CD14-positive monocyte (primary cell): Measurements from ENCODE around the gene PCDHB2. TPM values are rescaled to one million over a fixed set of nuclear protein-coding genes. Genes with fewer than 3 reads are reported as not detected.

Experiments
- DNase-seq, 3 donors: peaks; one replicate each; pipeline ENCODE4 v3.0.0-alpha.2; 2011 to 2022
- H2AFZ ChIP-seq: 2 replicates; pipeline ENCODE4 v1.6.0; 2012; ENCODE audit warnings: mild to moderate bottlenecking, low read depth, low read length, inconsistent platforms; ENCODE audit not compliant: insufficient read depth, poor library complexity, severe bottlenecking
- H3K27ac ChIP-seq, 2 donors: 1 replicate in 1 of 2; 2 replicates in 1 of 2; pipeline ENCODE4 v1.5.1; 2012 to 2013; ENCODE audit warnings: low read length in 2 of 2, control low read depth in 1 of 2, inconsistent platforms in 1 of 2, low read depth in 1 of 2, mild to moderate bottlenecking in 1 of 2
- H3K27me3 ChIP-seq, 2 donors: one replicate each; pipeline versions ENCODE4 v1.6.0 to v1.6.1; 2011 to 2013; ENCODE audit warnings: low read length in 2 of 2; ENCODE audit not compliant: control insufficient read depth in 2 of 2, insufficient read depth in 2 of 2
- H3K36me3 ChIP-seq, 2 donors: replicated peaks in 1 of 2; 1 replicate in 1 of 2; 2 replicates in 1 of 2; pipeline versions ENCODE4 v1.5.1 to v1.6.1; 2012 to 2013; ENCODE audit warnings: low read length in 2 of 2, control low read depth in 1 of 2, inconsistent platforms in 1 of 2, mild to moderate bottlenecking in 1 of 2; ENCODE audit not compliant: insufficient read depth in 2 of 2, control insufficient read depth in 1 of 2
- H3K4me1 ChIP-seq, 2 donors: 1 replicate in 1 of 2; 2 replicates in 1 of 2; pipeline versions ENCODE4 v1.5.1 to v1.6.1; 2012 to 2013; ENCODE audit warnings: low read length in 2 of 2, control low read depth in 1 of 2, inconsistent platforms in 1 of 2, mild to moderate bottlenecking in 1 of 2, moderate library complexity in 1 of 2; ENCODE audit not compliant: insufficient read depth in 2 of 2, control insufficient read depth in 1 of 2
- H3K4me2 ChIP-seq: replicated peaks from 2 replicates; pipeline ENCODE3; 2012; ENCODE audit warnings: low read length, moderate library complexity, mild to moderate bottlenecking; ENCODE audit not compliant: poor library complexity, severe bottlenecking; ENCODE audit errors: extremely low read depth
- H3K4me3 ChIP-seq, 3 experiments: fragments of 200-600 bp in 1 of 3; sonication (generic) in 1 of 3; replicated peaks in 1 of 3; 1 replicate in 2 of 3; 2 replicates in 1 of 3; pipeline ENCODE4 v1.5.1; 2011 to 2013; ENCODE audit warnings: low read length in 3 of 3, mild to moderate bottlenecking in 3 of 3, control low read depth in 2 of 3, low read depth in 2 of 3, inconsistent platforms in 1 of 3, moderate library complexity in 1 of 3
- H3K79me2 ChIP-seq: 2 replicates; pipeline ENCODE4 v1.6.0; 2012; ENCODE audit warnings: mild to moderate bottlenecking, control low read depth, inconsistent platforms, low read length, moderate library complexity; ENCODE audit not compliant: insufficient read depth
- H3K9ac ChIP-seq: 2 replicates; pipeline ENCODE4 v1.6.0; 2017; ENCODE audit warnings: low read length, mild to moderate bottlenecking; ENCODE audit not compliant: insufficient read depth, poor library complexity, severe bottlenecking
- H3K9me3 ChIP-seq, 2 donors: replicated peaks in 1 of 2; 1 replicate in 1 of 2; 2 replicates in 1 of 2; pipeline versions ENCODE4 v1.5.1 to v1.6.1; 2012 to 2013; ENCODE audit warnings: low read length in 2 of 2, control low read depth in 1 of 2; ENCODE audit not compliant: control insufficient read depth in 1 of 2, insufficient read depth in 1 of 2
- H4K20me1 ChIP-seq: 2 replicates; pipeline ENCODE4 v1.6.0; 2012; ENCODE audit warnings: mild to moderate bottlenecking, low read length, control low read depth, moderate library complexity; ENCODE audit not compliant: insufficient read depth
- H3K27ac Mint-ChIP-seq, 7 donors: one replicate each; pipeline ENCODE4 v1.8.0; 2020; ENCODE audit warnings: mild to moderate bottlenecking in 7 of 7, mixed read lengths in 7 of 7, moderate library complexity in 6 of 7, inconsistent platforms in 2 of 7
- H3K27me3 Mint-ChIP-seq, 3 donors: one replicate each; pipeline ENCODE4 v1.8.0; 2021 to 2022; ENCODE audit warnings: low read depth in 3 of 3, mild to moderate bottlenecking in 3 of 3, mixed read lengths in 3 of 3, moderate library complexity in 3 of 3, inconsistent platforms in 1 of 3
- H3K36me3 Mint-ChIP-seq, 2 donors: one replicate each; pipeline ENCODE4 v1.8.0; 2020; ENCODE audit warnings: mixed read lengths in 2 of 2, inconsistent platforms in 1 of 2, mild to moderate bottlenecking in 1 of 2
- H3K4me1 Mint-ChIP-seq: one replicate; pipeline ENCODE4 v1.8.0; 2020; ENCODE audit warnings: mild to moderate bottlenecking, mixed read lengths
- H3K4me3 Mint-ChIP-seq, 2 donors: one replicate each; pipeline ENCODE4 v1.8.0; 2020; ENCODE audit warnings: mild to moderate bottlenecking in 2 of 2, mixed read lengths in 2 of 2, moderate library complexity in 1 of 2
- H3K9me3 Mint-ChIP-seq, 7 donors: one replicate each; pipeline ENCODE4 v1.8.0; 2020 to 2022; ENCODE audit warnings: mixed read lengths in 7 of 7, mild to moderate bottlenecking in 6 of 7, moderate library complexity in 6 of 7, inconsistent platforms in 2 of 7
- CTCF ChIP-seq: fragments of 200-600 bp; IDR thresholded peaks from one replicate; pipeline ENCODE4 v1.8.0; 2022; ENCODE audit warnings: antibody characterized with exemption, mild to moderate bottlenecking
- WGBS: methylation state at CpG from one replicate; pipeline ENCODE4 v1.1.5; 2013; ENCODE audit warnings: missing lambda C conversion rate; ENCODE audit not compliant: insufficient coverage; 5-methylcytosine and 5-hydroxymethylcytosine counted together
- intact Hi-C, 2 donors: fragments of 100-400 bp; cut with micrococcal nuclease; formaldehyde crosslinking; loops; one replicate each; pipeline versions ENCODE4 v1.15.0 to v1.15.1; 2023
- polyA plus RNA-seq, 3 donors: library from polyadenylated mRNA; depleted of rRNA in 1 of 3; unstranded in 2 of 3; stranded (reverse) in 1 of 3; fragments of 300-500 nt in 2 of 3; fragments of >200 nt in 1 of 3; fragmentation: Illumina TruSeq in 2 of 3; gene quantifications; 1 replicate in 2 of 3; 2 replicates in 1 of 3; pipeline ENCODE4 v1.2.3, GENCODE V29; 2012 to 2021

The PCDHB2 gene
- polyA plus RNA-seq, 3 donors = not detected

GRCh38 chr5:141127305-141127704, 32.9 kb downstream of the PCDHB2 start:
- Histone ChIP-seq H2AFZ (no peak overlapping the region), H3K79me2 (no peaks in the 10 kb centered on the region), H3K4me1 (no peaks in the 10 kb centered on the region), H3K4me2 (no peak overlapping the region), H3K27ac (no peak overlapping the region), H4K20me1 (no peaks in the 10 kb centered on the region), H3K9me3 (peaks cover 10 to 12% of the 10 kb centered on the region in 2 donors), H3K36me3 (no peaks in the 10 kb centered on the region), H3K27me3 (peaks cover 0 to 3% of the 10 kb centered on the region in 2 donors), H3K9ac (no peak overlapping the region), H3K4me3 (no peak overlapping the region)
- intact Hi-C loops = no loop called here
- no peak for TF ChIP-seq CTCF
- Mint-ChIP-seq H3K27me3 (peaks cover 2 to 15% (median 13%) of the 10 kb centered on the region in 3 donors), H3K36me3 (no peaks in the 10 kb centered on the region), H3K27ac (no peak overlapping the region), H3K9me3 (peaks cover 15 to 28% (median 20%) of the 10 kb centered on the region in 7 donors), H3K4me1 (no peaks in the 10 kb centered on the region), H3K4me3 (no peak overlapping the region)
- no peak for DNase-seq
- WGBS = no CpG with 5 or more reads among the region's 1 CpG

- Histone ChIP-seq H3K36me3 (no peaks in the 10 kb centered on the region), H3K79me2 (no peaks in the 10 kb centered on the region), H3K4me1 (no peaks in the 10 kb centered on the region), H3K9me3 (peaks cover 27 to 28% of the 10 kb centered on the region in 2 donors), H3K27me3 (peaks cover 0 to 6% of the 10 kb centered on the region in 2 donors), H3K9ac (no peak within 1 kb of the TSS), H4K20me1 (no peaks in the 10 kb centered on the region), H3K4me2 (no peak within 1 kb of the TSS), H3K4me3 (no peak within 1 kb of the TSS), H2AFZ (no peak within 1 kb of the TSS), H3K27ac (no peak within 1 kb of the TSS)
- Mint-ChIP-seq H3K9me3 (peaks cover 27 to 45% (median 37%) of the 10 kb centered on the region in 7 donors), H3K27ac (no peak within 1 kb of the TSS), H3K27me3 (peaks cover 1 to 19% (median 3%) of the 10 kb centered on the region in 3 donors), H3K4me3 (peak within 1 kb of the TSS in 1 of 2 donors; percentile 36), H3K36me3 (no peaks in the 10 kb centered on the region), H3K4me1 (no peaks in the 10 kb centered on the region)
- no peak for TF ChIP-seq CTCF
- DNase-seq = no peak
- intact Hi-C loops = no loop called here
- WGBS = 28% methylated on average over 21 of the region's 22 CpGs
Observed at GRCh38 chr5:141135030-141135717, 40.8 kb downstream of the PCDHB2 start, which contains the start of gene PCDHB5. Gene PCDHB5 (plus strand): TSS chr5:141135206. CDS start chr5:141135435, 229 bp downstream.
